ENCODE data around the gene IQGAP1. TPM values are rescaled to one million over a fixed set of nuclear protein-coding genes. Genes with fewer than 3 reads are reported as not detected.

The IQGAP1 gene
- total and polyA plus RNA-seq, 2 donors from 2014 or later: 70.0 to 218 TPM

GRCh38 chr15:90400759-90401314, 12.8 kb downstream of the IQGAP1 start:
- peak overlapping the region in 2 of 3 donors; percentile 13 to 23 for H3K4me3 ChIP-seq (ENCODE audit: low read length in 3 of 3)
- H3K9me3 ChIP-seq (ENCODE audit: control insufficient read depth in 2 of 3, insufficient read depth in 1 of 3, low read length in 3 of 3): no peaks in the 10 kb centered on the region
- intact Hi-C loops (cut with DNase I): no loop called here
- H3K36me3 ChIP-seq (ENCODE audit: control insufficient read depth in 2 of 3, insufficient read depth in 3 of 3, low read length in 3 of 3): no peaks in the 10 kb centered on the region
- TF ChIP-seq, protein P1, sequence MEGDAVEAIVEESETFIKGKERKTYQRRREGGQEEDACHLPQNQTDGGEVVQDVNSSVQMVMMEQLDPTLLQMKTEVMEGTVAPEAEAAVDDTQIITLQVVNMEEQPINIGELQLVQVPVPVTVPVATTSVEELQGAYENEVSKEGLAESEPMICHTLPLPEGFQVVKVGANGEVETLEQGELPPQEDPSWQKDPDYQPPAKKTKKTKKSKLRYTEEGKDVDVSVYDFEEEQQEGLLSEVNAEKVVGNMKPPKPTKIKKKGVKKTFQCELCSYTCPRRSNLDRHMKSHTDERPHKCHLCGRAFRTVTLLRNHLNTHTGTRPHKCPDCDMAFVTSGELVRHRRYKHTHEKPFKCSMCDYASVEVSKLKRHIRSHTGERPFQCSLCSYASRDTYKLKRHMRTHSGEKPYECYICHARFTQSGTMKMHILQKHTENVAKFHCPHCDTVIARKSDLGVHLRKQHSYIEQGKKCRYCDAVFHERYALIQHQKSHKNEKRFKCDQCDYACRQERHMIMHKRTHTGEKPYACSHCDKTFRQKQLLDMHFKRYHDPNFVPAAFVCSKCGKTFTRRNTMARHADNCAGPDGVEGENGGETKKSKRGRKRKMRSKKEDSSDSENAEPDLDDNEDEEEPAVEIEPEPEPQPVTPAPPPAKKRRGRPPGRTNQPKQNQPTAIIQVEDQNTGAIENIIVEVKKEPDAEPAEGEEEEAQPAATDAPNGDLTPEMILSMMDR (IDR thresholded peaks at IDR 0.05; ENCODE audit: borderline replicate concordance, extremely low read depth, insufficient read depth): no peak
- H3K27me3 ChIP-seq (ENCODE audit: control insufficient read depth, insufficient read depth, low read length): no peaks in the 10 kb centered on the region
- peak overlapping the region in 1 of 3 donors; percentile 31 for H3K9ac ChIP-seq (ENCODE audit: low read length in 3 of 3)
- peaks cover 6 to 24% (median 23%) of the 10 kb centered on the region in 3 donors for H3K4me1 ChIP-seq (ENCODE audit: control insufficient read depth in 2 of 3, insufficient read depth in 2 of 3, low read depth in 1 of 3, low read length in 3 of 3)
- peak overlapping the region; percentile 73 to 93 for H3K27ac ChIP-seq (ENCODE audit: low read depth in 2 of 2, low read length in 2 of 2)
- FAIRE-seq: peak; percentile 67
- peak in 4 of 5 donors; percentile 74 to 96 (median 88) for DNase-seq

- no peaks in the 10 kb centered on the region for H3K9me3 ChIP-seq (ENCODE audit: control insufficient read depth in 2 of 3, insufficient read depth in 1 of 3, low read length in 3 of 3)
- FAIRE-seq (no peak), DNase-seq (peak in 1 of 5 donors; percentile 38)
- H3K27ac ChIP-seq (ENCODE audit: low read depth in 2 of 2, low read length in 2 of 2): peak overlapping the region; percentile 37 to 85
- peaks cover 6 to 23% (median 19%) of the 10 kb centered on the region in 3 donors for H3K4me1 ChIP-seq (ENCODE audit: control insufficient read depth in 2 of 3, insufficient read depth in 2 of 3, low read depth in 1 of 3, low read length in 3 of 3)
- no peaks in the 10 kb centered on the region for H3K27me3 ChIP-seq (ENCODE audit: control insufficient read depth, insufficient read depth, low read length)
- H3K9ac ChIP-seq (ENCODE audit: low read length in 3 of 3): peak overlapping the region in 1 of 3 donors; percentile 7
- intact Hi-C loops (cut with DNase I): no loop called here
- H3K36me3 ChIP-seq (ENCODE audit: control insufficient read depth in 2 of 3, insufficient read depth in 3 of 3, low read length in 3 of 3): no peaks in the 10 kb centered on the region
- TF ChIP-seq, protein P1 (IDR thresholded peaks at IDR 0.05; ENCODE audit: borderline replicate concordance, extremely low read depth, insufficient read depth): no peak
- H3K4me3 ChIP-seq (ENCODE audit: low read length in 3 of 3): peak overlapping the region in 1 of 3 donors; percentile 23
Observed at GRCh38 chr15:90401495-90401894, 13.5 kb downstream of the IQGAP1 start.

DNA sequence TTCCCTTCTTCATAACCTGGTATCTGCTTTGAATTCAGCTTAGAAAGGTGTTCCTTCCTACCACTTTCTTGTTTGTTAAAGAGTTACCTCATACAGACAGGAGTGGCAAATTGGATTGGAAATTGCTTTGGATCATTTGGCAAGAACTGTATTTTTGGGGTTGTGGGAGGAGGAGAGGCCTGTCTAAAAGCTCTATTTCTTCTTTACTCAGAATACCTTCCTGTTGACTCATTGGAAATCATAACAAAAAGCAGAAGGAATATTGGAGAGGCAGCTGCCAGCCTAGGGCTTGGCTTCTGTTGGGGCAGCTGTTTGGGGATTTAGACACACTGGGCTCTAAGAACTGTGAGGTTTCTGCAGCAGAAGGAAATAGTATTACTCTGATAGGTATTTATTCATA, 14.2 kb downstream of the IQGAP1 start:
- DNase-seq: peak in 1 of 5 donors; percentile 47
- TF ChIP-seq, protein P1 (IDR thresholded peaks at IDR 0.05; ENCODE audit: borderline replicate concordance, extremely low read depth, insufficient read depth): no peak
- Histone ChIP-seq H3K9ac (ENCODE audit: low read length in 3 of 3) (peak overlapping the region in 1 of 3 donors; percentile 10), H3K27ac (ENCODE audit: low read depth in 2 of 2, low read length in 2 of 2) (peak overlapping the region; percentile 37 to 85), H3K4me1 (ENCODE audit: control insufficient read depth in 2 of 3, insufficient read depth in 2 of 3, low read depth in 1 of 3, low read length in 3 of 3) (peaks cover 6 to 23% (median 22%) of the 10 kb centered on the region in 3 donors), H3K27me3 (ENCODE audit: control insufficient read depth, insufficient read depth, low read length) (no peaks in the 10 kb centered on the region), H3K36me3 (ENCODE audit: control insufficient read depth in 2 of 3, insufficient read depth in 3 of 3, low read length in 3 of 3) (no peaks in the 10 kb centered on the region), H3K9me3 (ENCODE audit: control insufficient read depth in 2 of 3, insufficient read depth in 1 of 3, low read length in 3 of 3) (no peaks in the 10 kb centered on the region), H3K4me3 (ENCODE audit: low read length in 3 of 3) (no peak overlapping the region)
- intact Hi-C loops (cut with DNase I): no loop called here
- FAIRE-seq: no peak
